ENCODE data around the gene TMPRSS7.
A peak's percentile ranks its signal among the peaks of the same experiment; 100 is the strongest.

TMPRSS7 gene

DNA sequence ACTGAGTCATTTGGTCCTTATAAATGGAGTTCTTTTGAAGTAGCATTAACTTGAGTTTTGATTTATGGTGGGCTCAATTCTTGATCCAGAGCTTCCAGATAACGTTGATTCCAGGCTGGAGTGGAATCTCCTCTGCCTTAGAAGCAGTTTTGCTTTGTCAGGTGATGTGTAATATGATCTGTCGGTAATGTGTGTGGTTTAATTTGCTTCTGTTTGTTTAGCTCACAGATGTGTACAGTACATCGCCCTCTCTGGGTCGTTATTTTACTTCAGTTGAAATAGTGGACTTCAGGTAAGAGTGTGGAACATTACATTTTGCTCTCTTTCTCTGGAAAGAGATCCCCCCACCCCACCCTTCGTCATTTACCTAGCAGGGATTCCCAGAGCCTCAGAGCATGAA is 74.8 kb downstream of the TMPRSS7 start:
- DNase-seq, result no peak

DNA sequence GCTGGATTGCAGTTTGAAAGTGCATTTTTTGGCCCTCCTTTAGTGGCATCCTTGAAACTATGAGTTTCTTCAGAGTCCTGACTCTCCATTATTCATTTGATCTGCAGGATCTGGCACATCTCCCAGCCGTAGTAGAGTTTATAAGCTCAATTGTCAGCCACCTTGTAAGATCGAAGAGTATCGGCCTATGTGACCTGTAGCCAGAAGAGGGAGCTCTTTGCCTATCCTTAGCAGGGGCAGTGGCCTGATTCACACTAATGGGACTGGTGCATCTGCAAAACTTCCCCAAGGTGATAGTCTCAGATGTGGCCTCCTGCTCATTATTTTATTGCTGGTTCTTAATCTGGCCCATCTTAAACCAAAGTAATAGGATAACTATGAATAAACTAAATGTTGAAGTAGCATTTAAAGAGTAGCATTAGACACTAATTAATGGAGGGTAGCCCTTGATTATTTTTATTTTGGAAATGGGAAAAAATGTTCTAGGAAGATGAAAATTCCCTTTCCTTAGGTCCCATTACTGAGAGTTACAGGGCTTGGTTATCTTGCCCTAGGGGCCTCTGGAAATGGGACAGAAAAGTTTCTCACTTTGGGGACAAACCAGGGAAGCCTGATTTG is 77.4 kb downstream of the TMPRSS7 start:
- peak; percentile 61 for DNase-seq

DNA sequence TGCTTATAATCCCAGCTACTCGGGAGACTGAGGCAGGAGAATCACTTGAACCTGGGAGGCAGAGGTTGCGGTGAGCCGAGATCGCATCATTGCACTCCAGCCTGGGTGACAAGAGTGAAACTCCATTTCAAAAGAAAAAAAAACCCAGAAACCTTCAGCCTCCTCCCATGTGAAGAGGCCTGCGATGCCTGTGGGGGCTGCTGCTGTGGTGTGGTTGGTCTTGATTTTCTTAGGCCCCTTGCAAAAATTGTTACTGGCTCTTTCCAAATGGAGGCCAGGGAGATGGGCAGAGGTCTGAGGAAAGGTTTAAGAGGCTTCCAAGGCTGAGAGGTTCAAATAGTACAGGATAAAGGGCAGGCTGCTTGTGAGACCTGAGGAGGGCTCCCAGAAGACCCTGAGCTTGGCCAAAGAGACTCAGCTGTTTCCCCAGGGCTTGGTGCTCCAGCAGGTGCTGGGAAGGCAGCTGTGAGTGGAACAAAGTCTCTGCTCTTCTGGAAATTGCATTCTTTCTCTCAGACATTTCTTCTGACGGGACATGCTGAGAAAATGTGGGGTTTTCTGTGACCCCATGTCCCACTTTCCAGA is 80.1 kb downstream of the TMPRSS7 start:
- DNase-seq, result no peak

DNA sequence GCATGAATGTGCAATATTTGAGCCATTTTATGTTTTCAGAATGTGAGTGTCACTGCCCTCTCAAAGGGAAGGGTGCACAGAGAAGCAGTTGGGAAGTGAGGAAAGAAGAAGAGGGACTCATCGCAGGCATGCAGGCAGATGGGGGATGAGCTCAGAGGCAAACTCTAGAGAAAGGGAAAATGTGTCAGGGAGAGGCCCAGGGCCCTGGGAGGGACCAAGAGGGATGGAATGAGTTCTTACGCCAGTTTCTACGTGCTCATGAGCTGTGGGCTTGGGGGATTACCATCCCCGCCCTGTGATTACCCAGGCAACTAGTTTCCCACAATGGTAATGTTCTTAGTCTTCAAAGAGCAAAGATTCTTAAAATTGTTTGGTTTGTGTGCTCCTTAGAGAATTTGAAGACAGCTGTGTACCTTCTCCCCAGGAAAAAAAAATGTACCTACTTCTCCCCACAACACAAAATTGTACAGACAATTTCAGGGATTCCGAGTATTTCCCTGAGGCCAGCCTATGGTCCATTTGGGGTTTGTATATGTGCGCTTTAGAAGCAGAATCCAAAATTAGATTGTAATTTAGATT is 80.7 kb downstream of the TMPRSS7 start:
- no peak for DNase-seq

DNA sequence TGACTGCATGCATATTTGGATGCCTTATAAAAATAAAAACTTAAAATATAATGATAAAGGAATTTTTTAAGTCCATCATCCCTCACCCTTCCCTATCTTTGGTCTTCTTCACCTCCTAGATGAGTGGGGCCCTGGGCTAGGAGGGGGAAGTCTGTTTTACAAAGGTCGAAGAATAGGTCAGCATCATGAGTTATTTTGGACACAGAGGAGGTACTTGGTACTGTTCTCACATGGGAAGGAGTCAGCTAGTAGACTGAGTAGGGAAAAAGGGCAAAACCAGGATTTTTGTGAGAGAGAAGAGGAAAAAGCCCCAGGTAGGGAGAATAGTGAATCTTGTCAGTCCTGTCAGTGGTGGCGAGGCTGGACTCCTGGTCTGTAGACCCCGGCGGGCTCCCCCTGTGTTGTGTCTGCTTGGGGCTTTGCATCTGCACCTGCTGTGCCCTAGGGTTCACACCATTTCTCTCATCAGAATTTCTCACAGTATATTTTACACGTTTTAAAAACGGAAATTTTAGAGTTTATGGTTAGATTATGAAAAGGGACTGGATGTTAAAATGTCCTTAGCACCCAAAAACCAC is 81.4 kb downstream of the TMPRSS7 start:
- no peak for DNase-seq

DNA sequence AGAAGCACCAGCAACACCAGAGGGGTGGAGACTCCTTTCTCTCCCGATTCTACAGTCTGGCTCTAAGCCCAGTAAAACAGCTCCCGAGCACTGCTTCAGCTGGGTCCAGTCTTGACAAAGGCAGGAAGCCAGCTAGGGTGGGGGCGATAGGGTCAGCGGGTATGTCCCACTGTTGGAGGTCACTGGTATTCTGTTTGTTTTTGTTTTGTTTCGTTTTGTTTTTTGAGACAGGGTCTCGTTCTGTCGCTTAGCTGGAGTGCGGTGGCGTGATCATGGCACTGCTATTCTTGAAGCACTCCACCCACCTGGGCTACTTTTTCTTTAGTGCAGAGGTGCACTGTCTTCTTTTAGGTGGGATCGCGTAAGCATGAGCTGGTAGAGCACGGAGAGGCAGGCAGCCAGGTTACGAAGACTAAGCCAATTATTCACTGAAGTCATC is 82.2 kb downstream of the TMPRSS7 start:
- no peak for DNase-seq

DNA sequence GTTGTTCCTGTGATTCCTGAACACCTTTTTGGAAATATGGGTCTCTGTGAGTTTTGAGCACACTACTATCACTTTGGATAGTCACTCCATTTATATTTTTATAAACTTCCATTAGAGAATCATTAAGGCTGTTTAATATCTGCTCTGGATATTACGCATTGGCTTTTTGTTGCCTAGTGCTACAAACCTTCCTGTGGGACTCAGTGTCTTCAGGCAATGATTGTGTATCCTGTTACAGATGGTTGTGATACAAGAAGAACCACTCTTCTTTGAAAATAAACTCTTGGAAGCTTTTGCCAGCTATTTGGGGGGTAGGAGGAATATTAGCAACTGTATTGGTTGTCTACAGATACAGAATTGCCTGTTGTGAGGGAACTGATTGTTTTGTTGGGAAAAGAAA is 82.9 kb downstream of the TMPRSS7 start:
- DNase-seq, result no peak

DNA sequence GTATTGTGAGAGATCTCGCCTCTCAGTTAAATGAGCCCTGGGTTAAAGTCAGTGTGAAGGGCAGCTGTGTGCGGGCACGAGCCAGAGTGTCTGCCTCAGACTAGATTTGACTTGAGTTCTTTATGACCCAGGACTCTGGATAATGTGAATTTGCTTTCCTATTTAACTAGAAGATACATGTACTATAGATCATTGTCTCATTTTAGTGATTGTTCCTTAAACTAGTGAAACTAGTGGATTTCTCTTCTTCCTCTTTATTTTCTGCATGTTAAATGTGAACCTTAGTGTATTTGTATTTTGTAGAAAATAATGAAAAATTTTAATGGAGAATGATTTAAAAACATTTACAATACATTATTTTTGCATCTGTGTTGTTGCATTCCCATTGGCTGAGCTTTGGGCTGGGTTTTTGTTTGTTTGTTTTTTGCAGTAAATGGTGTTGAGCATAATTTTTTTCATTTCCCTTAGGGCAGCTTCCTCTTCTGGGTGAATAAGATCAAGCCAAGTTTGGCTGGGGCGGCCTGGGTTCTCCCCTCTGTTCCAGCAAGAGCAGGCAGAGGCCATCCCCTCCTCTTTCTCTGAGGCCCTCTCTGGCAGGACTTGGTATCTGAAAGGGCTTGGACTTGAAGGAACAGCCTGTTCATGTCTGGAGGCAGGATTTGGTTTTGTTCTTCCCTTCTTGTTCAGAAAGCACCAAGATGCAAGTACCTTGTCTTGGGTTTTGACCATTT is 83.5 kb downstream of the TMPRSS7 start:
- no peak for DNase-seq

DNA sequence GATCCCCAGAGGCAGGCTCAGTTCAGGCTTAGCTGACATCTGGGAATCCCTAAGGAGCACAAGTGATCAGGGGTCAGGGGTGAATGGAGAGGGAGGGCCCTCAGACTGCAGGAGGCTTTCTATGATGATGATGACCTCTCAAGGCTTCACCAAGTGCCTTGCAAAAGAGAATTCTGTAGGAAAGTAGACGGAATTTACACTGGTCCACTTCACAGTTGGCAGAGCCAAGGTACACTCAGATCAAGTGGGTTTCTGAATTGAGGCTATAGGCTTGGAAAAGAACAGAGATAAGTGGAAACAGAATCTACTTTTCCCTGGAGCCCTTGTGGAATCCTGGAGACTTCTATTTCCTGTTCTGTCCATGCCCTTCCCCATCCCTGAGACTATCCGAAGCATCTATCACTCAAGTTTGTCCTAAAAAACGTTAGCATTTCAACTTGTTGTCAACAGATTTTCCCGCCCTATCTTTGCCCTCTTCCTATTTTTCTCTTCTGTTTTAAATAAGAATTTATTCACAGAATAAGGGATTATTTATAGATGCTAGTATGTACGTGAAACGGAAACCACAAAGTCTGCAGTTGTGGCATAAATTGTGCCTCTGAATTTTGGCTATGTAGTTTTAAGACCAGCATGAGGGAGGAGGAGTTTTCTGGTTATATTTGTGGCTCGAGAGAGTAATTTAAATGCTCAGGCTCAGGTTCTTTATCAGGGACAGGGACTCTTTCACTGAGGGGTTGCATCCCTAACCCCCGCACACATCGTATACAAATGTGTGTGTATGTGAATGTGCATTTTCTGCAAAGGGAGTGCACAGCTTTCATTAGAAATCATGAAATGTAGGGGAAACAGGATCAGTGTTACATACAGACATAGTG is 85.7 kb downstream of the TMPRSS7 start:
- DNase-seq, result no peak

DNA sequence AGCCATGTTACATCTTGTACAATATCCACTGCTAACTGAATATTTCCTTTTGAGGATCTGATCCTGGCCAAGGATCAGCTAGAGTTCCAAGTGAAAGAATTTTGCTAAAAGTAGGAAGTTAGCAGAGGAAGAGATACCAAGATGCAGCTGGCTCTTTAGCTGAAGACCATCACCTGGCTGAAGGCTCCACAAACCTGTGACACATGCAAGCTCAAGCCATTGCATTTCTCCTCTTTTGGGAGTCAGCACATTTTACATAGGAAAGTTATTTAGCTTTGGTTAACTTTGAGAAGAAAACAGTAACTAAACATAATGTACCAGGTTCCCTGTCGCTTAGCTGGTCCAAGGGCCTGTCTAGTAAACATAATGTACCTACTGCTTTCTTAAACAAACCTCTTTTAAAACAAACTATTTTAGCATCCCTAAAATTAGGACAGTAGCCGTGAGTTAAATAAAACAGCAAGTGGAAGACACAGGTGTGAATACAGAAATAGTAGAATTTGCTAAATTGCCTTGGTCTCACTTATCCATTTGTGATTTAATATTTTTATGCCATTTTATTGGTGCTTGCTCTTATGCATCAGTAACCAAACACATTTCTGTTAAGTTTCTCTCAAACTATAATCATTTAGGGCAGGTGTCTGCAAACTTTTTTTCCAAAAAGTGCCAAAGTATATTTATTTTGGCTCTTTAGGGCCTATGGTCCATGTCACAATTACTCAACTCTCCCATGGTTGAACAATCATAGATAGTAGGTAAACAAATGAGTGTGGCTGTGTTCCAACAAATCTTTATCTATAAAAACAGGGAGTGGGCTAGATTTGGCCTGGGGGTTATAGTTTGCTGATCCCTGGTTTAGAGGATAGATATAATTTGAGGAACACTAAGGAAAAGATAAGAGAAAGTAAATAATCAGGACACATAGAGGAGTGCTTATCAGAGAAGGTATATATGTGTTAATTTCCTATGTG is 87.3 kb downstream of the TMPRSS7 start:
- no peak for DNase-seq

DNA sequence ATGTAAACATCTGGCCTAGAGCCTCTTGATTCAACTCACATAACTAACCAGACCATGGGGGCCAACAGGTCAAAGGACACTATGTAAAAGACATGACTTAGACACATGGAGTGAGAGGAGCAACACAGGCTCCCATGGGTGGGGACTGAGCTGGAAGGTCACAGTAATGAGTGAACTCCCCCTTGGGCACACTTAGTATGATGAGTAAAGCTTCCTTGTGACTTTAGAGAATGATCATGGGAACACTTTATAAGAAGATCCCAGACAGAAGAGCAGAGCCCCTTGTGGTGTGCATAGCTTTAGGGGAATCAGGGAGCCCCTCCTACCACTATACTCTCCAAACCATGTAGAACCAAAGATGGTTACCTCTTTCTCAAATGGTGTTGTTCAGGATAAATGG is 88.3 kb downstream of the TMPRSS7 start:
- DNase-seq, result no peak

DNA sequence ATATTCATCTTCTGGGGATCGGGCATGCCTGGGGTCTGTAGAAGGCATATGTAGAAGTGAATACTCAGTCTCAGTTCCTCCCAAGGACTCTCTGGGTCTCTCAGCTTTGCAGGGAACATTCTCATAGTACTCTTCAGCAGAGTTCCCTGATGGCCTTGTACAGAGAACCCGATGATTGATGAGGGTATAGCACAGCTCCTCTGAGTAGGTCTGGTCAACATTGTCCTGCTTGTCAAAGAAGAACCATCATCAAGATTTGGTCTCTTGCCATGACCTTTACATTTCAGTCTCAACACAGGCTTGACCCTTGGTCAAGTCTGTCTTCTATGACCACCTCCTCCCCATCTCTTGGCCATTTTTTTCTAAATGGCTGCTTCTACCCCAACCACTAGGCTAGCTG is 89.0 kb downstream of the TMPRSS7 start:
- no peak for DNase-seq

DNA sequence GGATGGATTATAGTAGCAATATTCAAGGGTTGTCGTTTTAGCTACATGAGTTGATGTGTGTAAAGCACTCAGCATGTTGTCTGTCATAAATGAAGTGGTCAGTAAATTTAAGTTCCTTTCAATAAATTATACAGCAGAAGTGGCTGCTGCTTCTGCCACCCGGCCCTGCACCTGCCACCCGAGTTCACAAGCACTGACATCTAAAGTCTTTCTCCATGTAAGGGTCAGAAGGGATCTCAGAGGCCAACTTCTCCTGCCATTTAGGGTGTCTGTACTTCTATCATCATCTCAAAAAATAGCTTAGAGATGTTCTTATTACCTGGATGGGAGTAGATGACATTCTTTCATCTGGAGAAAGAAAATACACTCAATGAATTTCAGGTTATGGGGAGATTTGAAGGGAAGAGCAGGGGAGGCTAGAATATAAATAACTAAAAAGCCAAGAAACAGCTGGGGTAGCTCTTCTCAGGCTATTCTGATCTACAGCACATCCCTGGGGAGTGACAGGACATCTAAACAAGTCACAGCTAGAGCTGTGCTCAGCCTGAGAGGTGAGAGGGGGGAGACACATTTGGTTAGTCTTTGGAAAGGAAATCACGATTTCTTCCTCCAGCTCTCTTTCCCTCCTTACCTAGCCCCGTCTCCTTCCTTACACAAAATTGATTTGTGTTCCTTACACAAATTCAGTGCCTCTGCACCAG is 90.5 kb downstream of the TMPRSS7 start:
- no peak for DNase-seq

DNA sequence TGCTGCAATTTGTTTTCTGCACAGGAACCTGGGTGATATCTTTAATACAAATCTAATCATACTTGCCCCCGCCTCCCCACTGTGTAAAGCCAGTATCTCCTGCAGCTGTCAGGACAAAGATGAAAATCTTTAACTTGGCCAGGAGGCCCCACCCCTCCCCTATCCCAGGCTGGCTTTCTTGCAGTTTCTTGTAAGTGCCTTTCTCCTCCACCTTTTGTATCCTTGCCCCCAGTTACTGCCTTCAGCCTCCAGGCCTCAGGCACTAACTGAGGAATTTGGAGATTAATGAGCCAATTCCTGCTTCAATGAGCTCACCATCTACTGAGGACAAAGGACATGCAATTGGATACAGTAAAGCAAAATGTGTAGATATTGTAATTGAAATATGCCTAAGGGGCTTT is 92.0 kb downstream of the TMPRSS7 start:
- no peak for DNase-seq

DNA sequence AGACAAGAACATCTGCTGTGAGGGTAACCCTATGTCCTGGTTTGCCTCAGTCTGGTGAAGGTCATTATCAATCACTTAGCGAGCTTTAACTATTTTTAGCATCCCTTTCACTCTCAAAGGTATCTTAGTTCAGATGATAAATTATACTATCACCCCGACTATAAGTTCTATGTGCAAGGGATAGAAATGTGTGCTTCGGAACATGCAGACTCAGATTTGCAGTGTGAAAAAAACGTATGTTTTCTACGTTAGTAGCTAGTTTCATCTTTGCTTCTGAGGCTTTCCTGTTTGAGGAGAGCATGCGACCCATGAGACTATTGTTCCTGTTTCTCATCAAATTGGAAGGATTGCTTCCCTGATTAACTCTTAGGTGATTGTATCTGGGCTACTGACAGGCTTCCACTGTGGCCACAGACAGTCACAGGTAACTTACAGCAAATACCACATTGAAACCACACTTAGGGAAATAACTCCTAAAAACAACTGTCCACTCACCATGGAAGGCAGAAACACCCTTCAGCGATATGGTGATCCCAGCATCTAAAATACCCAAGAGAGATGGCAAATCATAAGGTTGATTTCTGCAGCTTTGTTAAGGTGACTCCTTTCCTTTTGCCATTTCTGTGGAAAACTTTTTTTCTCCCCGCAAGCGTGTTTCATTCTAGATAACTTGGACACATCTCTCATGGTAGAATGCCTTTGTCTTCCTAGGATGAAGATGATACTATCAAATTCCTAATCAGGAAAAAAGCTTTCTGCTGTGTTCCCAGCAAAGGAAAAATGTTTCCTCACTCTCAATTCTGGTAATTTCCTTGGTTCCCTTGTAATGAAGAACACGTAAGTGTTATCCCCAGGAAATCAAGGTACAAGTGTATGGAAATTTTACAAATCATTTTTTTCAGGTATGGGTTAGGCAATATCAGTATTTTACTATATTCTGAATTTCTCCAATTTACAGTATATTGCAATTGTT is 93.3 kb downstream of the TMPRSS7 start:
- DNase-seq, result no peak

DNA sequence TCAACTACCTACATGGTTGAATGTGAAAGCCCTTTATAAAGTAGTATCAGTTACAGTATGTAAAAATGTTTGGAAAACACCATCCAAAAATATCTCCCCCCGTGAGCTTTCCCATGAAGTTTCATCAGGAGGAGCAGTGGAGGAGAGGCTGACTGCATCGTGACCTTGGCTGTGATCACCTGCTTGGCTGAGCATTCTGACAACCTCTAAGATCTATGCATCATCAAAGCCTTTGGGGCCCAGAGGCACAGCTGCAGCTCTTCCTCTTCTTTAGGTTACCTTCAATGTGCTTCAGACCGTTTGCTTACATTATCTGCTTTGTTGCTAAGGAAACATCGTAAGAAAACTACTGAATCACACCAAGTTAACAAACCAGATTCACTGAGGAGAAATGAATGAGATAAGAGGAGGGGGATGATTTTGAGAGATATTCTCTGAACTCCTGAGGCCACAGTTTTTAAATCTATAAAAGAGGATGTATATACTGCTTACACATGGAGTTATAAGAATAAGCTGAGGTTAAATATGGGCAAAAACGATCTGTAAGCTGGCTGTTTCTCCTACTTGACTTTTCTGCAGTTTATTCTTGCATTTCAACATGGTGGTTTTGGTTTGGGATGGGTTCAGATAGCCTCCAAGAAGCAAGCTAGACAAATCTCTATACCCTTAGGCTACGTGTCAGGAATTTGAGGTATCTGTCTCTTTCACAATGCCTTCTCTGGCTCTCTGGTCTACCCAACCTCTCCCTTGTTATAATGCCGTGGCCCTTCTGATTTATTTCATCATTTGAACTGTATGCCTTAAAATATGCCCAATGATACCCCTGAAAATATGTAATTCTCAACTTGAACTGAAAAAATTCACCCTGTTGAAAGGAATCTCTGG is 94.5 kb downstream of the TMPRSS7 start:
- DNase-seq, result peak; percentile 82

DNA sequence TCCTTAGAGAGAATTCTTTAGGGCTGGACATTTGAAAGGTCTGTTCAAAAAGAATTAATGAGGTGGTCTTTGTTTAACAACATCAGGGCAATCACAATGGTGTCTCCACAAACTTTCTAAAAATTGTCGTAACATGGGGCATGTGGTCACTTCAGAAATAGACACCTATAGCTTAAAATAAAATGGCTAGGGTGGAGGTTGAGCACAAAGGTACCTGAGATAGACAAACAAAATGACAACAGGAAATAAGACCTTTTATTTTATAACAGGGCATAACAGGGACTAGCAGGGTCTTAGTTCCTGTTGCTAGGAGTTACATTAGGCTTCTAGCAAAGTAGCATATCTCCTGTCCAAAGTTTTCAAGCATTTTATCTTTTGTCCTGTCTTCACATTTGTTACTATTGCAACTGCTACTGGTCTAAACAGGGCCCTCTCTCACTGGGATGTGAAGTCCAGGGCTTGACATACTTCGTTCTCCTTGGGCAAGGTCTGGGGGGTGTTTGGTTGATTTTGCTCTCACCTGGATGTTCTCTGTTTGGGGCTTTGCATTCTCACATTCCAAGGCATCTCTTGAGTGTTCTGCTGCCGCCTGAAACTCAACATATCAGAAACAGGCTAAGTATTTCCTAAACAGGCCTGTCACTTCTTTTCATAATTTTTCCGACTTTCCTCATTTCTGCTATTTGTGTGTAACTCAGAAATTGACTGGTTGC is 95.5 kb downstream of the TMPRSS7 start:
- no peak for DNase-seq

DNA sequence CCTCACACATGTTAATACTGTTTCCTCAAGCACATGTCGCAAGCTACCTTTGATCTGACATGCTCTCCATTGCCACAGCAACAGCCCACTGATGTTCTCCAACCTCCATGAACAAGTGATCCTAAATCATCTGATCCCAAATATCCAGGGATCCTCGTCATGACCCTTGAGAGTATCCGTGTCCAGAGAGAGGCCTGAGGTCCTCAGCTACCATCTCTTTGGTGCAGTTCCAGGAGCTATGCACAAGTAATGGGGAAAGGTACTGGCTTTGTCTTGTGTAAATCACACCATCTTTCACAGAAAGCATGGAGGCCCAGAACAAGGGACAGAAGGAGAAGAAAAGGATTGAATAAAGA is 96.1 kb downstream of the TMPRSS7 start:
- no peak for DNase-seq
